ENCODE data around the gene GRM7.

The GRM7 gene

GRCh38 chr3:6989608-6990291 lies 128.8 kb downstream of the GRM7 start:
- Histone ChIP-seq H3K79me2 (ENCODE audit: control insufficient read depth, low read length) (no peaks in the 10 kb centered on the region), H3K4me1 (ENCODE audit: control insufficient read depth, low read length) (no peaks in the 10 kb centered on the region), H3K36me3 (ENCODE audit: control insufficient read depth, low read length) (no peaks in the 10 kb centered on the region), H3K4me2 (ENCODE audit: low read length) (no peak overlapping the region), H3K4me3 (ENCODE audit: low read length) (no peak overlapping the region), H3K9me2 (replicated peaks; ENCODE audit: control insufficient read depth, low read length) (no peaks in the 10 kb centered on the region), H3K9me3 (ENCODE audit: control insufficient read depth, insufficient read depth, low read length) (no peaks in the 10 kb centered on the region), H3F3A (ENCODE audit: control insufficient read depth, insufficient read depth) (no peaks in the 10 kb centered on the region), H3K27ac (ENCODE audit: low read depth, low read length) (no peak overlapping the region), H3K27me3 (ENCODE audit: control insufficient read depth, low read length) (no peaks in the 10 kb centered on the region), H4K20me1 (ENCODE audit: control insufficient read depth, insufficient read depth, low read depth, low read length) (no peaks in the 10 kb centered on the region)
- TF ChIP-seq EZH2phosphoT487 (IDR thresholded peaks at IDR 0.05; ENCODE audit: borderline replicate concordance, low read length), result no peak
- TF ChIP-seq CTCF (IDR thresholded peaks at IDR 0.05; ENCODE audit: low read depth, low read length, poor library complexity, severe bottlenecking), result no peak

- no peaks in the 10 kb centered on the region for H3K27me3 ChIP-seq (ENCODE audit: control insufficient read depth, low read length)
- TF ChIP-seq CTCF (IDR thresholded peaks at IDR 0.05; ENCODE audit: low read depth, low read length, poor library complexity, severe bottlenecking), result no peak
- TF ChIP-seq EZH2phosphoT487 (IDR thresholded peaks at IDR 0.05; ENCODE audit: borderline replicate concordance, low read length), result no peak
- no peak overlapping the region for H3K4me2 ChIP-seq (ENCODE audit: low read length)
- no peaks in the 10 kb centered on the region for H4K20me1 ChIP-seq (ENCODE audit: control insufficient read depth, insufficient read depth, low read depth, low read length)
- no peaks in the 10 kb centered on the region for H3K4me1 ChIP-seq (ENCODE audit: control insufficient read depth, low read length)
- no peaks in the 10 kb centered on the region for H3K9me2 ChIP-seq (replicated peaks; ENCODE audit: control insufficient read depth, low read length)
- H3K79me2 ChIP-seq (ENCODE audit: control insufficient read depth, low read length), result no peaks in the 10 kb centered on the region
- no peak overlapping the region for H3K4me3 ChIP-seq (ENCODE audit: low read length)
- H3K36me3 ChIP-seq (ENCODE audit: control insufficient read depth, low read length), result no peaks in the 10 kb centered on the region
- no peaks in the 10 kb centered on the region for H3K9me3 ChIP-seq (ENCODE audit: control insufficient read depth, insufficient read depth, low read length)
- no peak overlapping the region for H3K27ac ChIP-seq (ENCODE audit: low read depth, low read length)
- H3F3A ChIP-seq (ENCODE audit: control insufficient read depth, insufficient read depth), result no peaks in the 10 kb centered on the region
Observed at GRCh38 chr3:6994081-6994668, 133.3 kb downstream of the GRM7 start.

GRCh38 chr3:7000501-7000900 lies 139.6 kb downstream of the GRM7 start:
- Histone ChIP-seq H4K20me1 (ENCODE audit: control insufficient read depth, insufficient read depth, low read depth, low read length) (no peaks in the 10 kb centered on the region), H3K27me3 (ENCODE audit: control insufficient read depth, low read length) (no peaks in the 10 kb centered on the region), H3K9me2 (replicated peaks; ENCODE audit: control insufficient read depth, low read length) (no peaks in the 10 kb centered on the region), H3K36me3 (ENCODE audit: control insufficient read depth, low read length) (no peaks in the 10 kb centered on the region), H3K79me2 (ENCODE audit: control insufficient read depth, low read length) (no peaks in the 10 kb centered on the region), H3F3A (ENCODE audit: control insufficient read depth, insufficient read depth) (no peaks in the 10 kb centered on the region), H3K4me2 (ENCODE audit: low read length) (no peak overlapping the region), H3K9me3 (ENCODE audit: control insufficient read depth, insufficient read depth, low read length) (no peaks in the 10 kb centered on the region), H3K4me3 (ENCODE audit: low read length) (no peak overlapping the region), H3K4me1 (ENCODE audit: control insufficient read depth, low read length) (no peaks in the 10 kb centered on the region), H3K27ac (ENCODE audit: low read depth, low read length) (no peak overlapping the region)
- TF ChIP-seq CTCF (IDR thresholded peaks at IDR 0.05; ENCODE audit: low read depth, low read length, poor library complexity, severe bottlenecking) (no peak), EZH2phosphoT487 (IDR thresholded peaks at IDR 0.05; ENCODE audit: borderline replicate concordance, low read length) (no peak)

All from DOHH2 (cell line).